Tibial nerve (tissue), 4 donors: ENCODE data around the gene NR0B2. TPM values are rescaled to one million over a fixed set of nuclear protein-coding genes. Genes with fewer than 3 reads are reported as not detected.

Experiments
- DNase-seq, 2 donors: peaks; one replicate each; pipeline ENCODE4 v3.0.0-alpha.2; 2019; ENCODE audit warnings: low spot score in 2 of 2
- H3K27ac ChIP-seq, 4 donors: fragments of 200-600 bp; sonication (generic) in 3 of 4; one replicate each; pipeline ENCODE4 v1.5.1; 2017 to 2019; ENCODE audit warnings: mild to moderate bottlenecking in 1 of 4
- H3K27me3 ChIP-seq, 2 donors: fragments of 200-600 bp; sonication (generic) in 1 of 2; one replicate each; pipeline versions ENCODE4 v1.5.1 to v1.6.0; 2017 to 2019
- H3K36me3 ChIP-seq, 3 donors: fragments of 200-600 bp; sonication (generic); one replicate each; pipeline ENCODE4 v1.5.1; 2018 to 2019
- H3K4me1 ChIP-seq, 4 donors: fragments of 200-600 bp; sonication (generic) in 3 of 4; one replicate each; pipeline ENCODE4 v1.5.1; 2017 to 2019
- H3K4me3 ChIP-seq, 4 donors: fragments of 200-600 bp; sonication (generic) in 3 of 4; one replicate each; pipeline ENCODE4 v1.5.1; 2017 to 2019; ENCODE audit warnings: mild to moderate bottlenecking in 1 of 4, moderate library complexity in 1 of 4
- H3K9me3 ChIP-seq, 4 donors: fragments of 200-600 bp; sonication (generic) in 3 of 4; one replicate each; pipeline ENCODE4 v1.5.1; 2017 to 2019
- EP300 ChIP-seq, 2 donors: sonication (generic); formaldehyde crosslinking; IDR thresholded peaks; one replicate each; pipeline ENCODE4 v1.6.1; 2017; ENCODE audit warnings: antibody characterized with exemption in 2 of 2, mild to moderate bottlenecking in 1 of 2
- POLR2A ChIP-seq, 2 donors: fragments of 450-650 bp; IDR thresholded peaks; one replicate each; pipeline ENCODE4 v1.6.1; 2017; ENCODE audit warnings: antibody characterized with exemption in 2 of 2, mild to moderate bottlenecking in 2 of 2, moderate library complexity in 2 of 2
- WGBS, 2 donors: methylation state at CpG; one replicate each; pipeline ENCODE4 v1.1.5; 2018; 5-methylcytosine and 5-hydroxymethylcytosine counted together
- total RNA-seq, 4 donors: library from RNA; depleted of rRNA; stranded (reverse); fragments of >200 nt; gene quantifications; one replicate each; pipeline ENCODE4 v1.1.0, GENCODE V29; 2016
- TF ChIP-seq, protein P1 (sequence below), 5 experiments: fragments of 200-600 bp in 3 of 5; fragments of 450-650 bp in 2 of 5; sonication (generic) in 3 of 5; IDR thresholded peaks; one replicate each; pipeline ENCODE4 v1.5.1; 2016 to 2019; ENCODE audit warnings: antibody characterized with exemption in 5 of 5, mild to moderate bottlenecking in 3 of 5, moderate library complexity in 2 of 5

NR0B2 gene
- total RNA-seq, 4 donors from 2014 or later, result not detected

GRCh38 chr1:26938004-26938658, 24.4 kb upstream of the NR0B2 start:
- Histone ChIP-seq H3K27ac (no peak overlapping the region), H3K36me3 (peaks cover 6 to 61% (median 16%) of the 10 kb centered on the region in 3 donors), H3K4me1 (no peaks in the 10 kb centered on the region), H3K4me3 (no peak overlapping the region), H3K9me3 (no peaks in the 10 kb centered on the region), H3K27me3 (no peaks in the 10 kb centered on the region)
- DNase-seq, result no peak
- WGBS, 2 donors, result 88 to 95% methylated on average over 4 of the region's 4 CpGs
- no peak for TF ChIP-seq POLR2A (IDR thresholded peaks at IDR 0.05)
- no peak for TF ChIP-seq EP300 (IDR thresholded peaks at IDR 0.05)

GRCh38 chr1:26936823-26937222, 23.0 kb upstream of the NR0B2 start:
- no peak for DNase-seq
- TF ChIP-seq POLR2A (IDR thresholded peaks at IDR 0.05) (no peak), EP300 (IDR thresholded peaks at IDR 0.05) (no peak)
- TF ChIP-seq, protein P1, sequence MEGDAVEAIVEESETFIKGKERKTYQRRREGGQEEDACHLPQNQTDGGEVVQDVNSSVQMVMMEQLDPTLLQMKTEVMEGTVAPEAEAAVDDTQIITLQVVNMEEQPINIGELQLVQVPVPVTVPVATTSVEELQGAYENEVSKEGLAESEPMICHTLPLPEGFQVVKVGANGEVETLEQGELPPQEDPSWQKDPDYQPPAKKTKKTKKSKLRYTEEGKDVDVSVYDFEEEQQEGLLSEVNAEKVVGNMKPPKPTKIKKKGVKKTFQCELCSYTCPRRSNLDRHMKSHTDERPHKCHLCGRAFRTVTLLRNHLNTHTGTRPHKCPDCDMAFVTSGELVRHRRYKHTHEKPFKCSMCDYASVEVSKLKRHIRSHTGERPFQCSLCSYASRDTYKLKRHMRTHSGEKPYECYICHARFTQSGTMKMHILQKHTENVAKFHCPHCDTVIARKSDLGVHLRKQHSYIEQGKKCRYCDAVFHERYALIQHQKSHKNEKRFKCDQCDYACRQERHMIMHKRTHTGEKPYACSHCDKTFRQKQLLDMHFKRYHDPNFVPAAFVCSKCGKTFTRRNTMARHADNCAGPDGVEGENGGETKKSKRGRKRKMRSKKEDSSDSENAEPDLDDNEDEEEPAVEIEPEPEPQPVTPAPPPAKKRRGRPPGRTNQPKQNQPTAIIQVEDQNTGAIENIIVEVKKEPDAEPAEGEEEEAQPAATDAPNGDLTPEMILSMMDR (IDR thresholded peaks at IDR 0.05), result no peak
- H3K27ac ChIP-seq, result no peak overlapping the region
- 76 to 80% methylated on average over 6 of the region's 6 CpGs for WGBS, 2 donors
- no peaks in the 10 kb centered on the region for H3K27me3 ChIP-seq
- H3K9me3 ChIP-seq, result no peaks in the 10 kb centered on the region
- peaks cover 3 to 60% (median 12%) of the 10 kb centered on the region in 3 donors for H3K36me3 ChIP-seq
- H3K4me1 ChIP-seq, result no peaks in the 10 kb centered on the region
- H3K4me3 ChIP-seq, result no peak overlapping the region

DNA sequence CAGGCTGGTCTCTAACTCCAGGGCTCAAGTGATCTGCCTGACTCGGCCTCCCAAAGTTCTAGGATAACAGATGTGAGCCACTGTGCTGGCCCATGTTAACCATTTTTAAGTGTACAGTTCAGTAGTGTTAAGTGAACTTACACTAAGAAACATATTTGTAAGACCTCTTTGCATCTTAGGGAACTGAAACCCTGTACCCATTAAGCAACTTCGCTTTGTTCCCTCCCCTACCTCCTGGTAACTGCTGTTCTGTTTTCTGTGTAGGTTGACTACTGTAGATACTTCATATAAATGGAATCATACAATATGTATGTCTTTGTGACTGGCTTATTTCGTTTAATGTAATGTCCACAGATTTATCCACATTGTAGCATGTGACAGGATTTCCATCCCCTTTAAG, 18.8 kb upstream of the NR0B2 start:
- H3K27ac ChIP-seq, result no peak overlapping the region
- TF ChIP-seq POLR2A (IDR thresholded peaks at IDR 0.05), result no peak
- TF ChIP-seq, protein P1 (IDR thresholded peaks at IDR 0.05), result no peak
- TF ChIP-seq EP300 (IDR thresholded peaks at IDR 0.05), result no peak
- no peak overlapping the region for H3K4me3 ChIP-seq
- H3K9me3 ChIP-seq, result no peaks in the 10 kb centered on the region
- WGBS, 2 donors, result 76 to 85% methylated on average over 3 of the region's 3 CpGs
- no peaks in the 10 kb centered on the region for H3K4me1 ChIP-seq
- H3K36me3 ChIP-seq, result peaks cover 0 to 88% (median 5%) of the 10 kb centered on the region in 3 donors
- H3K27me3 ChIP-seq, result no peaks in the 10 kb centered on the region
- no peak for DNase-seq

DNA sequence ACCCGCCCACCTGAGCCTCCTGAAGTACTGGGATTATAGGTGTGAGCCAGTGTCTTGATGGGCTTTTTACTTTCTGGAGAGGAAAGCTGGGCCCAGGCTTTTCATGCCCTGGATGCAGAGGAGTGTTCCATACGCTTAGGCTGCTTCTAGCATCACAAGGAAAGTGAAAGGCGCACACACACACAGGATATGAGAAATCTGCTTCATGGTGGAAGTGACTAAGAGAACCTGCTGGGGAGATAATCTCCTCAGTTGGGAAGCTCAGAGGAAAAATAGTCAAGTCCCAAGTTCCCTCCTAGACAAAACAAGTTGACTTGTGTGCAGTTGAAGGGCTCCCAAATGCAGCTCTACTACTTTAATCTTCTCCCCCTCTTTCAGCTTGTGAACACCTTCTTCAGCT, 9.9 kb upstream of the NR0B2 start:
- Histone ChIP-seq H3K27ac (no peak overlapping the region), H3K36me3 (peaks cover 0 to 54% (median 12%) of the 10 kb centered on the region in 3 donors), H3K27me3 (no peaks in the 10 kb centered on the region), H3K9me3 (no peaks in the 10 kb centered on the region), H3K4me3 (no peak overlapping the region), H3K4me1 (peaks cover 0 to 31% (median 19%) of the 10 kb centered on the region in 4 donors)
- 88 to 96% methylated on average over 3 of the region's 3 CpGs for WGBS, 2 donors
- TF ChIP-seq EP300 (IDR thresholded peaks at IDR 0.05), result no peak
- no peak for TF ChIP-seq POLR2A (IDR thresholded peaks at IDR 0.05)
- TF ChIP-seq, protein P1 (IDR thresholded peaks at IDR 0.05), result no peak
- no peak for DNase-seq

GRCh38 chr1:26922901-26923300, 9.1 kb upstream of the NR0B2 start:
- WGBS, 2 donors, result 94 to 95% methylated on average over 3 of the region's 3 CpGs
- TF ChIP-seq POLR2A (IDR thresholded peaks at IDR 0.05) (no peak), EP300 (IDR thresholded peaks at IDR 0.05) (no peak)
- TF ChIP-seq, protein P1 (IDR thresholded peaks at IDR 0.05), result no peak

More at GRCh38 chr1:26922901-26923300, 9.1 kb upstream of the NR0B2 start:
- Histone ChIP-seq H3K27me3 (no peaks in the 10 kb centered on the region), H3K36me3 (peaks cover 0 to 46% (median 12%) of the 10 kb centered on the region in 3 donors), H3K27ac (no peak overlapping the region), H3K4me1 (peaks cover 0 to 31% (median 19%) of the 10 kb centered on the region in 4 donors), H3K9me3 (no peaks in the 10 kb centered on the region), H3K4me3 (peak overlapping the region in 1 of 4 donors; percentile 100)
- no peak for DNase-seq
